HepG2 (cell line): Measurements from ENCODE around the gene TMEM183A. TPM values are rescaled to one million over a fixed set of nuclear protein-coding genes. Genes with fewer than 3 reads are reported as not detected.
A peak's percentile ranks its signal among the peaks of the same experiment; 100 is the strongest.

Experiments
- AGO1 ChIP-seq: fragments of 200-400 bp; formaldehyde crosslinking; IDR thresholded peaks from 2 replicates; pipeline ENCODE4 v1.6.1; 2017; ENCODE audit warnings: mild to moderate bottlenecking, low read depth, low read length, moderate library complexity; ENCODE audit not compliant: poor library complexity, severe bottlenecking
- HES4 ChIP-seq: sonication (generic); formaldehyde crosslinking; IDR thresholded peaks from 2 replicates; pipeline ENCODE4 v1.9.0; 2021; ENCODE audit warnings: mild to moderate bottlenecking, missing genetic modification reagents, borderline replicate concordance
- MED1 ChIP-seq: sonication (generic); formaldehyde crosslinking; IDR thresholded peaks from 2 replicates; pipeline ENCODE4 v1.4.0; 2020; ENCODE audit warnings: missing genetic modification reagents
- MLLT10 ChIP-seq: sonication (generic); formaldehyde crosslinking; IDR thresholded peaks from 2 replicates; pipeline ENCODE4 v1.4.0; 2020; ENCODE audit warnings: missing genetic modification reagents
- RNF2 ChIP-seq: fragments of 450-650 bp; conservative IDR thresholded peaks from 2 replicates; pipeline ENCODE4 v1.6.1; 2016; ENCODE audit warnings: low read depth
- SALL2 ChIP-seq: sonication (generic); formaldehyde crosslinking; IDR thresholded peaks from 2 replicates; pipeline ENCODE4 v1.8.1; 2023; ENCODE audit warnings: mild to moderate bottlenecking, missing genetic modification reagents, inconsistent platforms
- SMAD3 ChIP-seq: sonication (generic); formaldehyde crosslinking; IDR thresholded peaks from 2 replicates; pipeline ENCODE4 v1.4.0; 2020; ENCODE audit warnings: missing genetic modification reagents
- SP1 ChIP-seq, 2 experiments: fragments of 450-650 bp in 1 of 2; sonication (generic) in 1 of 2; formaldehyde crosslinking in 1 of 2; IDR thresholded peaks; 2 replicates each; pipeline versions ENCODE4 v1.4.0 to v1.6.1; 2016 to 2020; ENCODE audit warnings: missing genetic modification reagents in 1 of 2
- TMF1 ChIP-seq: sonication (generic); formaldehyde crosslinking; IDR thresholded peaks from 2 replicates; pipeline ENCODE4 v1.8.1; 2022; ENCODE audit warnings: low read depth, missing genetic modification reagents
- polyA plus RNA-seq, 8 experiments: library from polyadenylated mRNA; depleted of rRNA in 3 of 8; stranded (reverse) in 7 of 8; unstranded in 1 of 8; fragments of >200 nt; fragmentation: Illumina TruSeq in 4 of 8; extraction: Trizol in 4 of 8; gene quantifications; 2 replicates each; pipeline versions ENCODE4 v1.2.1 to v1.2.3, GENCODE V29; 2011 to 2016; ENCODE audit warnings: low read depth in 4 of 8, missing spikeins in 1 of 8, mixed read lengths in 1 of 8; ENCODE audit not compliant: insufficient read depth in 1 of 8
- total RNA-seq, 5 experiments: library from RNA; depleted of rRNA; stranded (reverse); fragments of >200 nt; fragmentation: Illumina TruSeq; extraction: Trizol; gene quantifications; 2 replicates each; pipeline ENCODE4 v1.2.3, GENCODE V29; 2016; ENCODE audit warnings: low read depth in 1 of 5
- TF ChIP-seq, protein P1 (sequence below): sonication (generic); formaldehyde crosslinking; IDR thresholded peaks from 2 replicates; pipeline ENCODE4 v1.4.0; 2020; ENCODE audit warnings: low read depth, missing genetic modification reagents
- TF ChIP-seq, protein P2 (sequence below): IDR thresholded peaks from 2 replicates; pipeline ENCODE4 v1.6.1; 2016; ENCODE audit warnings: missing compliant biosample characterization, missing genetic modification reagents, borderline replicate concordance
- TF ChIP-seq, protein P3 (sequence below): sonication (generic); formaldehyde crosslinking; IDR thresholded peaks from 2 replicates; pipeline ENCODE4 v1.4.0; 2020; ENCODE audit warnings: mild to moderate bottlenecking, missing genetic modification reagents
- TF ChIP-seq, protein P4 (sequence below): sonication (generic); formaldehyde crosslinking; IDR thresholded peaks from 2 replicates; pipeline ENCODE4 v1.4.0; 2020; ENCODE audit warnings: missing genetic modification reagents, borderline replicate concordance

Gene TMEM183A
- total and polyA plus RNA-seq, 2 of the 13 experiments (the other 11 are each of a cell fraction or from before 2014, with no cell fraction given), result 59.7 to 82.0 TPM

DNA sequence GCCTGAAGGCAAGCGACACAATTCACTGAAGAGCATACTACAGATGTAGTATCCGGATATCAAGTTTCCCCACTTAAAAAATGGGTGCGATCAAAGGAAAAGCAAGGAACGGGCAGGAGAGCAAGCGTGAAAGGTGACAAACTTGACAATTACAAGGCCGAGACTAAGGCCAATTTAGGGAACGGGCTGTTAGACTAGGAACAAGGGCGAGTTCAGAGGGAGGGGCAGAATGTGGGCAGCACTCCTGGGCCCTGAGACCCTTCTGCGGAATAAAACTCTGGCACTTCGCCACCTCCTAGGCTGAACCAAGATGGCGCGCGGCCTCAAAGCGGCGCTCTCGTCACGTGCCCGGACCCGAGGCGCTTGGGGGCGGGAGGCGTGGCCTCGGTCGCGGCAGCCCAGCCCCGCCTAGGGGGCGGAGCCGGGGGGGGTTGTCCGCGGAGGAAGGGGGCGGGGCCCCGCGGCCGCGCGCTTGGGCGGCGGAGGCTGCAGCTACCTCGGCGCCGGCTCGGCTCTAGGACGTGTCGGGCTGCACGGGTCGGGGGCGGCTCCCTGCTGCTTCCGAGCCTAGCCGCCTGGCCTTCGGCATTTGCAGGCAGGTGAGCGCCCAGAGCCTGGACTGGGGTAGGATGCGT, 19.0 kb downstream of the TMEM183A start, which contains the start of gene PPFIA4 (continued):
- TF ChIP-seq, protein P1, sequence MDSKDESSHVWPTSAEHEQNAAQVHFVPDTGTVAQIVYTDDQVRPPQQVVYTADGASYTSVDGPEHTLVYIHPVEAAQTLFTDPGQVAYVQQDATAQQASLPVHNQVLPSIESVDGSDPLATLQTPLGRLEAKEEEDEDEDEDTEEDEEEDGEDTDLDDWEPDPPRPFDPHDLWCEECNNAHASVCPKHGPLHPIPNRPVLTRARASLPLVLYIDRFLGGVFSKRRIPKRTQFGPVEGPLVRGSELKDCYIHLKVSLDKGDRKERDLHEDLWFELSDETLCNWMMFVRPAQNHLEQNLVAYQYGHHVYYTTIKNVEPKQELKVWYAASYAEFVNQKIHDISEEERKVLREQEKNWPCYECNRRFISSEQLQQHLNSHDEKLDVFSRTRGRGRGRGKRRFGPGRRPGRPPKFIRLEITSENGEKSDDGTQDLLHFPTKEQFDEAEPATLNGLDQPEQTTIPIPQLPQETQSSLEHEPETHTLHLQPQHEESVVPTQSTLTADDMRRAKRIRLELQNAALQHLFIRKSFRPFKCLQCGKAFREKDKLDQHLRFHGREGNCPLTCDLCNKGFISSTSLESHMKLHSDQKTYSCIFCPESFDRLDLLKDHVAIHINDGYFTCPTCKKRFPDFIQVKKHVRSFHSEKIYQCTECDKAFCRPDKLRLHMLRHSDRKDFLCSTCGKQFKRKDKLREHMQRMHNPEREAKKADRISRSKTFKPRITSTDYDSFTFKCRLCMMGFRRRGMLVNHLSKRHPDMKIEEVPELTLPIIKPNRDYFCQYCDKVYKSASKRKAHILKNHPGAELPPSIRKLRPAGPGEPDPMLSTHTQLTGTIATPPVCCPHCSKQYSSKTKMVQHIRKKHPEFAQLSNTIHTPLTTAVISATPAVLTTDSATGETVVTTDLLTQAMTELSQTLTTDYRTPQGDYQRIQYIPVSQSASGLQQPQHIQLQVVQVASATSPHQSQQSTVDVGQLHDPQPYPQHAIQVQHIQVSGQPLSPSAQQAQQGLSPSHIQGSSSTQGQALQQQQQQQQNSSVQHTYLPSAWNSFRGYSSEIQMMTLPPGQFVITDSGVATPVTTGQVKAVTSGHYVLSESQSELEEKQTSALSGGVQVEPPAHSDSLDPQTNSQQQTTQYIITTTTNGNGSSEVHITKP, result no peak
- TF ChIP-seq SMAD3 (CRISPR knock-in tag) (no peak), RNF2 (no peak), SALL2 (no peak), MED1 (CRISPR knock-in tag) (peak; percentile 39), TMF1 (CRISPR knock-in tag) (no peak), AGO1 (peak; percentile 35), MLLT10 (CRISPR knock-in tag) (no peak), SP1 (IDR thresholded peaks at IDR 0.05) (no peak), SP1 (CRISPR knock-in tag; IDR thresholded peaks at IDR 0.05) (peak; percentile 72), HES4 (CRISPR knock-in tag) (0 out of 2 replicates have a peak, but pooled peaks have one; percentile 24)
- TF ChIP-seq, protein P2, sequence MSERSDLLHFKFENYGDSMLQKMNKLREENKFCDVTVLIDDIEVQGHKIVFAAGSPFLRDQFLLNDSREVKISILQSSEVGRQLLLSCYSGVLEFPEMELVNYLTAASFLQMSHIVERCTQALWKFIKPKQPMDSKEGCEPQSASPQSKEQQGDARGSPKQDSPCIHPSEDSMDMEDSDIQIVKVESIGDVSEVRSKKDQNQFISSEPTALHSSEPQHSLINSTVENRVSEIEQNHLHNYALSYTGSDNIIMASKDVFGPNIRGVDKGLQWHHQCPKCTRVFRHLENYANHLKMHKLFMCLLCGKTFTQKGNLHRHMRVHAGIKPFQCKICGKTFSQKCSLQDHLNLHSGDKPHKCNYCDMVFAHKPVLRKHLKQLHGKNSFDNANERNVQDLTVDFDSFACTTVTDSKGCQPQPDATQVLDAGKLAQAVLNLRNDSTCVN (CRISPR knock-in tag), result no peak
- TF ChIP-seq, protein P3, sequence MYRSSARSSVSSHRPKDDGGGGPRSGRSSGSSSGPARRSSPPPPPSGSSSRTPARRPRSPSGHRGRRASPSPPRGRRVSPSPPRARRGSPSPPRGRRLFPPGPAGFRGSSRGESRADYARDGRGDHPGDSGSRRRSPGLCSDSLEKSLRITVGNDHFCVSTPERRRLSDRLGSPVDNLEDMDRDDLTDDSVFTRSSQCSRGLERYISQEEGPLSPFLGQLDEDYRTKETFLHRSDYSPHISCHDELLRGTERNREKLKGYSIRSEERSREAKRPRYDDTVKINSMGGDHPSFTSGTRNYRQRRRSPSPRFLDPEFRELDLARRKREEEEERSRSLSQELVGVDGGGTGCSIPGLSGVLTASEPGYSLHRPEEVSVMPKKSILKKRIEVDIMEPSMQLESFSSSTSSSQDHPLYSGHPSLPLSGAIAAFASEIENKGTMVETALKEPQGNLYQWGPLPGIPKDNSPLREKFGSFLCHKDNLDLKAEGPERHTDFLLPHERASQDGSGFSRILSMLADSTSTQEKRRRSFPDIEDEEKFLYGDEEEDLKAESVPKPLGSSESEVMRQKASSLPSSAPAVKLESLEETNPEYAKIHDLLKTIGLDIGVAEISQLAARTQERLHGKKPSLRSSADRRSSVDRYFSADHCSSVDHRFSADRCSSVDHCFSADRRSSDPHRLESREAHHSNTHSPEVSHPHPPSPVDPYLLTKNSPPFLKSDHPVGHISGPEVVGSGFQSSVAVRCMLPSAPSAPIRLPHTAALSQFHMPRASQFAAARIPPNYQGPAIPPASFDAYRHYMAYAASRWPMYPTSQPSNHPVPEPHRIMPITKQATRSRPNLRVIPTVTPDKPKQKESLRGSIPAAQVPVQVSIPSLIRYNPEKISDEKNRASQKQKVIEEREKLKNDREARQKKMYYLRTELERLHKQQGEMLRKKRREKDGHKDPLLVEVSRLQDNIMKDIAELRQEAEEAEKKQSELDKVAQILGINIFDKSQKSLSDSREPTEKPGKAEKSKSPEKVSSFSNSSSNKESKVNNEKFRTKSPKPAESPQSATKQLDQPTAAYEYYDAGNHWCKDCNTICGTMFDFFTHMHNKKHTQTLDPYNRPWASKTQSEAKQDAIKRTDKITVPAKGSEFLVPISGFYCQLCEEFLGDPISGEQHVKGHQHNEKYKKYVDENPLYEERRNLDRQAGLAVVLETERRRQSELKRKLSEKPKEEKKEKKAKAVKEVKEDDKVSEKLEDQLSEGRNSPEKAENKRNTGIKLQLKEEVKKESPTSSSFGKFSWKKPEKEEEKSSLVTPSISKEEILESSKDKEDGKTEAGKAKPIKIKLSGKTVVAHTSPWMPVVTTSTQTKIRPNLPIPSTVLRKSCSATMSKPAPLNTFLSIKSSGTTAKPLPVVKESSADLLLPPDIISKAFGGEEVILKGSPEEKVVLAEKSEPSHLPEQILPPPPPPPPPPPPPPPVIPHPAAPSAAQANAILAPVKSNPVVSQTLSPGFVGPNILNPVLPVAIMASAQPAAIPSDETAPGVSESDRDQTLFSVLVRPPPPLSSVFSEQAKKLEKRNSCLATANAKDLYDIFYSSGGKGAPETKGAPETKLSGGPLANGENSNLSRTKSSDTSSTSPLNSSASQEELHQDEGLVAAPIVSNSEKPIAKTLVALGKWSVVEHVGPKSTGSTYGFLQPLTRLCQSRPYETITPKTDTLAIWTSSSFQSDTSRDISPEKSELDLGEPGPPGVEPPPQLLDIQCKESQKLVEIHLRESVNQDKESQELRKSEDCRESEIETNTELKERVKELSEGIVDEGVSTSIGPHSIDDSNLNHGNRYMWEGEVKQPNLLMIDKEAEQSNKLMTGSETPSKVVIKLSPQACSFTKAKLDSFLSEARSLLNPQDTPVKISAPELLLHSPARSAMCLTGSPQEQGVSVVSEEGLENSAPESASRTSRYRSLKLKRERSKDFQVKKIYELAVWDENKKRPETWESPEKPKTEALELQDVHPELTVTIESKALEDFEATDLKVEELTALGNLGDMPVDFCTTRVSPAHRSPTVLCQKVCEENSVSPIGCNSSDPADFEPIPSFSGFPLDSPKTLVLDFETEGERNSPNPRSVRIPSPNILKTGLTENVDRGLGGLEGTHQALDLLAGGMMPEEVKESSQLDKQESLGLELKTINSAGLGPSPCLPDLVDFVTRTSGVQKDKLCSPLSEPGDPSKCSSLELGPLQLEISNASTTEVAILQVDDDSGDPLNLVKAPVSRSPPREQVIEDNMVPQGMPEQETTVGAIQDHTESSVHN (CRISPR knock-in tag), result no peak
- TF ChIP-seq, protein P4, sequence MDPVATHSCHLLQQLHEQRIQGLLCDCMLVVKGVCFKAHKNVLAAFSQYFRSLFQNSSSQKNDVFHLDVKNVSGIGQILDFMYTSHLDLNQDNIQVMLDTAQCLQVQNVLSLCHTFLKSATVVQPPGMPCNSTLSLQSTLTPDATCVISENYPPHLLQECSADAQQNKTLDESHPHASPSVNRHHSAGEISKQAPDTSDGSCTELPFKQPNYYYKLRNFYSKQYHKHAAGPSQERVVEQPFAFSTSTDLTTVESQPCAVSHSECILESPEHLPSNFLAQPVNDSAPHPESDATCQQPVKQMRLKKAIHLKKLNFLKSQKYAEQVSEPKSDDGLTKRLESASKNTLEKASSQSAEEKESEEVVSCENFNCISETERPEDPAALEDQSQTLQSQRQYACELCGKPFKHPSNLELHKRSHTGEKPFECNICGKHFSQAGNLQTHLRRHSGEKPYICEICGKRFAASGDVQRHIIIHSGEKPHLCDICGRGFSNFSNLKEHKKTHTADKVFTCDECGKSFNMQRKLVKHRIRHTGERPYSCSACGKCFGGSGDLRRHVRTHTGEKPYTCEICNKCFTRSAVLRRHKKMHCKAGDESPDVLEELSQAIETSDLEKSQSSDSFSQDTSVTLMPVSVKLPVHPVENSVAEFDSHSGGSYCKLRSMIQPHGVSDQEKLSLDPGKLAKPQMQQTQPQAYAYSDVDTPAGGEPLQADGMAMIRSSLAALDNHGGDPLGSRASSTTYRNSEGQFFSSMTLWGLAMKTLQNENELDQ, result no peak
